Central memory CD4-positive, alpha-beta T cell (primary cell): ENCODE results near the gene ZNF583.

ENCODE experiments used
- DNase-seq: peaks from one replicate; pipeline ENCODE4 v3.0.0; 2022

The ZNF583 gene

GRCh38 chr19:56476093-56476492 is 72.0 kb downstream of the ZNF583 start:
- DNase-seq: no peak
